C4-2B (cell line): ENCODE measurements around the gene H19.

Source experiments
- H3K27ac ChIP-seq: fragments of 450-650 bp; 2 replicates; pipeline ENCODE4 v1.5.1; 2017
- ZFX ChIP-seq: fragments of 450-650 bp; IDR thresholded peaks from 2 replicates; pipeline ENCODE4 v1.6.1; 2017
- TF ChIP-seq, protein P1 (sequence below): fragments of 450-650 bp; conservative IDR thresholded peaks from 2 replicates; pipeline ENCODE4 v1.5.1; 2017; ENCODE audit warnings: mild to moderate bottlenecking

H19 gene

DNA sequence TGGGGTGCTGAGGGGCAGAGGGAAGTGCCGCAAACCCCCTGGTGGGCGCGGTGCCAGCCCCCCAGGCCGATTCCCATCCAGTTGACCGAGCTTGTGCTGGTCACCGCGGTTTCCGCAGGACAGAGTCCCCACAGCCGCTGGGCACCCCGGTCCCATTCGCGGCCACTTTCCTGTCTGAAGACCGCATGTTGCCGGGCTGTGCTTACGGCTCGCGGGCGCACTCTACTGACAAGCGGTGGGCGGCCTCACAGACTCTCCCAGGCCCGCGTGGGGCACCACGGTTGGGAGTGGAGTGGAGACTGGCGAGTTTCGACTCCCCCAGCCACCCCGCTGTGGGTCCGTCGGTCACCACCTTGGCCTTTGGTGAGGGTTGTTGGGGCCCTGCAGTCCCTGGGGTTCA is 648 bp upstream of the H19 start:
- TF ChIP-seq ZFX: no peak
- TF ChIP-seq, protein P1, sequence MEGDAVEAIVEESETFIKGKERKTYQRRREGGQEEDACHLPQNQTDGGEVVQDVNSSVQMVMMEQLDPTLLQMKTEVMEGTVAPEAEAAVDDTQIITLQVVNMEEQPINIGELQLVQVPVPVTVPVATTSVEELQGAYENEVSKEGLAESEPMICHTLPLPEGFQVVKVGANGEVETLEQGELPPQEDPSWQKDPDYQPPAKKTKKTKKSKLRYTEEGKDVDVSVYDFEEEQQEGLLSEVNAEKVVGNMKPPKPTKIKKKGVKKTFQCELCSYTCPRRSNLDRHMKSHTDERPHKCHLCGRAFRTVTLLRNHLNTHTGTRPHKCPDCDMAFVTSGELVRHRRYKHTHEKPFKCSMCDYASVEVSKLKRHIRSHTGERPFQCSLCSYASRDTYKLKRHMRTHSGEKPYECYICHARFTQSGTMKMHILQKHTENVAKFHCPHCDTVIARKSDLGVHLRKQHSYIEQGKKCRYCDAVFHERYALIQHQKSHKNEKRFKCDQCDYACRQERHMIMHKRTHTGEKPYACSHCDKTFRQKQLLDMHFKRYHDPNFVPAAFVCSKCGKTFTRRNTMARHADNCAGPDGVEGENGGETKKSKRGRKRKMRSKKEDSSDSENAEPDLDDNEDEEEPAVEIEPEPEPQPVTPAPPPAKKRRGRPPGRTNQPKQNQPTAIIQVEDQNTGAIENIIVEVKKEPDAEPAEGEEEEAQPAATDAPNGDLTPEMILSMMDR: no peak
- H3K27ac ChIP-seq: no peak overlapping the region

DNA sequence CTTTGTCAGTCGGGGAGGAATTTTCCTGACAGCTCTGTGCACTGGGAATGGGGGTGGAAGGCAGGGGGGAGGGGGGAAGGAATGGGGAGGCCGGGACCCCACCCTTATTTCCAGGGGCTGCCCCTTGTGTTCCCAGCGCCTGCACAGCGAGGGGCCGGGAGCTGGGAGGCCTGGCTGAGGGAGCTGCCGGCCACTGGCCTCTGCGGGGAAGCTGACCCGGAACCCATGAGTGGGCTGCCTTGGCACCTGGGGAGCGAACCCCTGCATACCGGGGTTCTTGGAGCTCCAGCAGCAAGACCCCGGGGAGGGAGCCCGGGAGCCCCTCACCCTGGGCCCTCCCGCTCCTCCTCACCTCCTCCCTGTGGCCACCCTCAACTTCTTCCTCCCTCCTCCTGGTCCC is 3.5 kb downstream of the H19 start:
- no peak overlapping the region for H3K27ac ChIP-seq
- TF ChIP-seq ZFX: no peak
- TF ChIP-seq, protein P1: no peak

DNA sequence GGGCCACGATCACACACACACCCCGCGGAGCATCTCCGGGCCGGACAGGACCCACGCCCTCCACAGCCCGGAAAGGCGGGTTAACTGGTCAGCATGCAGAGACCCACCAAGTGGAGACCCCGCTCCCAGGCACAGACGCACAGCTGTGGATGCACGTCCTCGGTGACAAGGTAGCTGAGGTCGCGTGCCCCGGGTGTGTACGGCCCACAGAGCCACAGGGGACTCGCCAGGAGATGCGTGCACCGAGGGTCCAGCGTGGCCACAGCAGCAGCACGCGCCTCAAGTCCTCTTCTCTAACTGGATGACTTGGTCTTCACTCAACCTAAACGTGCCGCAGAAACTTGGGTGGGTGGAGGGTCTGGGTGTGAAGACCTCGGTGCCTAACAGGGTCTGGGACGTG is 5.5 kb downstream of the H19 start:
- no peak overlapping the region for H3K27ac ChIP-seq
- TF ChIP-seq, protein P1: no peak
- no peak for TF ChIP-seq ZFX

DNA sequence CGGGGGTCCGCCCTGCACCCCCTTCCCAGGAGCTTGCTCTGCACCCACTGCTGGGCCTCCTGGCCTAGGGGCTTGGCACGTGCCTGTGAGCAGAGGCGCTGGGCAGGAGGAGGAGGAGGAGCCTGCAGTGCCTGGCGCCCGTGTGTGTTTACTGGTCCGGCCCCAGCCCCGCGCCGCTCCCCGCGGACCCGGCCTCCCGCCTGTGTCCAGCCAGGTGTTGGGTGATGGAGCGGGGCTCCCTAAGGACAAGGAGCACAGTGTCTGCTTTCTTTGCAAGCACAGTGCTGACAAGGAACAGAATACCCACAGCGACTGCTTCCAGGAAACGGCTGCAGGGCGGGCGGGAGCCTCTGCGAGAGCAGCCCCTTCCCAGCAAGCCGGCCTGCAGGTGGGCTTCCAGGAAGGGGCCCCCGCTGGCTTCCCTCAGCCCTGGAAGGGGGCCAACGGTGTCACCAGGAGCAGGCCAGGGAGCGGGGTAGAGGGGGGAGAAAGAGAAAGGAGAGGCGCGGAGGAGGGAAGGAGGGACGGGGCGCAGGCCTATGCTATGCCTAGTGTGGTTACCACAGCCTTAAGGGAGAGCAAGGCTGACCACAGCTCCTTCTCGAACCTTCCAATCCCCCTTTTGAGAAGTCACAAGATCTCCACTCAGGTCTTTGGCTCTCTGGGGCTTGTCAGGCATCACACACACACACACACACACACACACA is 6.6 kb downstream of the H19 start:
- no peak overlapping the region for H3K27ac ChIP-seq
- no peak for TF ChIP-seq ZFX
- TF ChIP-seq, protein P1: no peak

DNA sequence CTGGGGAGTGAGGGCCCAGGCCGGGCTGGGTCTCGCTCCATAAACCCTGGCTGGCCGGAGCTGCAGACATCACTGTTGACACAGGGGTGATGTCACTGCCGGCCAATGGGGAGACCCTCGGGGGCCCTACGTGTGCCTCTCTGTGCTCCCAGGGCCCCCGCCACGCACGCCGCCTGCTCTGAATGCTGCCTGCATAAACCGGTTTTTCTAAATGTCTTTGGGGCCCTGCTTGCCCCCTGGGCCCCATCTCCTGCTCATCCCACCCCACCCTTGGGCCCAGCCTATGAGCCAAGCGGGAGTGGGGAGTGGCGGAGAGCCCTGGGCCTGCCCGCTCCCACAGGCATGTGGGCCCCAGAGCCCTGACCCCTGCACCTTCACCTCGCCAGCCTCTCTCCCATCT is 7.7 kb downstream of the H19 start:
- H3K27ac ChIP-seq: no peak overlapping the region
- TF ChIP-seq ZFX: no peak
- TF ChIP-seq, protein P1: no peak

DNA sequence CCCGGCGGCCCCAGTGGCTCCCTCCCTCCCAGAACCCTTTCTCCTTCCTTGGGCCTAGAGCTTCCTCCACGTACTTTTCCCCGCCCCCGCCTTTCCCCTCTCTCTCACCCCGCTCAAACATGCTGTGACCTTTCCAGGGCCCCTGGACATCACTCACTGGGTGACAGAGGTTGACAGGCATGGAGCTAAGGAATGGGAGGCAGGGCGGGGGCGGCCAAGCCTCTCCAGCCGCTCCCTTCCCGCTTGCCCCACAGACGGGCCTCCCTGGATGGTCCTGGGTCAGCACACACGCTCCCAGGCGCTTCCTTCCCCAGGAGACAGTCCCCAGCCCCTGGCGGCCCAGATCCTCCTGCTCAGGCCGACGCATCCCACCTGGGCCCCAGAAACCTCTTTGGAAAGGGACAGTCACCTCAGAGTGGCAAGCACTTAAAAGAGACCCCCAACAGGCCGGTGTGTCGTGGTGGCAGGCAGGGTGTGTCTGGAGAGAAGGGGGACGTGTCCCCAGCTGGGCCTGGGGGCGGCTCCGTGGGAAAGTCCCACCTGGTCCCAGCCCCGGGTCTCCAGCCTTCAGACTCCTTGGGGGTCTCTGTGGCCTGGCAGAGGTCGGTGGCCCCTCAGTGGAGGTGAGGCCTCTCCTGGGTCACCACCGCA is 8.8 kb downstream of the H19 start:
- H3K27ac ChIP-seq: no peak overlapping the region
- no peak for TF ChIP-seq ZFX
- TF ChIP-seq, protein P1: no peak

DNA sequence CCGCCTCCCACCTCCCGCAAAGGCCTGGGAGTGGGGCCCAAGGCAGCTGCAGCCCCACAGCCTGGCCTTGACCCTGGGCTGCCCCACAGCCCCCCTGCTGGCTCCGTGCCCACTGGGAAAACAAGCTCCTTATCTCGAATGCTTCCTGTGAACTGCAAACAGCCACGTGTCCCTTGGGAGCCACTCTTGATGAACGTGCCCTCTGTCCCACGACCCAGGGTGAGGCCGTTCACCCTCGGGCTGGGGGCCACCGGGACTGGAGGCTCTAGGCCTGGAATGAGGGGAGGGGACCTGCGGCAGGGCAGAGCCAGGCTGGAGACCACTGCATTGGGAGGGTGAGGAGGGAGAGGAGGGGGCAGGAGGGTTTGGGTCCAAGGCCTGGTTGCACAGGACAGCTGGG is 9.5 kb downstream of the H19 start:
- TF ChIP-seq, protein P1: no peak
- no peak for TF ChIP-seq ZFX
- H3K27ac ChIP-seq: no peak overlapping the region
